ENCODE results near the gene PGLYRP3. TPM values are rescaled to one million over a fixed set of nuclear protein-coding genes. Genes with fewer than 3 reads are reported as not detected.

Gene PGLYRP3
- total and polyA plus RNA-seq, 2 experiments from 2014 or later, result not detected

DNA sequence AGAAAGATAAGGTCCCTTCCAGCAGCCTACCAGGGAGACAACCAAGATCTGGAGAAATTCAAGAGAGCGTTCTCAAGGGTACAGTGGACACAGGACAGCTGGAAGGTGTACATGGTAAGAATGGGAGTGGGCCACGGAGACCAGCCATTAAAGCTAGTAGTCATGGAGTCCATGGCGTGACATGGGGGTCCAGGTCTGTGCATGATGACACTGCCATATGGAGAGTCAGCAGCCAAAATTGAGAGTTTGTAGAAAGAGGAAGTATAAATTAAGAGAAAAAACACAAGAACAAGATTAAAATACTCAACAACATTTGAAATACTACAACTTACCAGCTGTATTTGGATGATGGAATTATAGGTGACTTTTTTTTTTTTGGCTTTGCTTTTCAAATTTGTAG is 61.2 kb downstream of the PGLYRP3 start:
- H4K20me1 ChIP-seq (ENCODE audit: insufficient read depth, poor library complexity, severe bottlenecking), result no peaks in the 10 kb centered on the region
- H3K36me3 ChIP-seq (replicated peaks; ENCODE audit: insufficient read depth, low read depth), result no peaks in the 10 kb centered on the region
- no peak overlapping the region for H2AFZ ChIP-seq
- no peaks in the 10 kb centered on the region for H3K79me2 ChIP-seq
- no peaks in the 10 kb centered on the region for H3K27me3 ChIP-seq
- WGBS (ENCODE audit: low lambda C conversion rate, missing lambda C conversion rate), result 71% methylated on average over 3 of the region's 3 CpGs
- DNase-seq (ENCODE audit: low spot score), result no peak
- no peaks in the 10 kb centered on the region for H3K9me2 ChIP-seq (replicated peaks; ENCODE audit: insufficient read depth)
- H3K9me3 ChIP-seq (ENCODE audit: low read depth), result no peaks in the 10 kb centered on the region
- no peak overlapping the region for H3K4me2 ChIP-seq
- H3K27ac ChIP-seq, result no peak overlapping the region
- TF ChIP-seq EZH2phosphoT487 (IDR thresholded peaks at IDR 0.05; ENCODE audit: low read depth, severe bottlenecking, unreplicated experiment), result no peak
- TF ChIP-seq, protein P1, sequence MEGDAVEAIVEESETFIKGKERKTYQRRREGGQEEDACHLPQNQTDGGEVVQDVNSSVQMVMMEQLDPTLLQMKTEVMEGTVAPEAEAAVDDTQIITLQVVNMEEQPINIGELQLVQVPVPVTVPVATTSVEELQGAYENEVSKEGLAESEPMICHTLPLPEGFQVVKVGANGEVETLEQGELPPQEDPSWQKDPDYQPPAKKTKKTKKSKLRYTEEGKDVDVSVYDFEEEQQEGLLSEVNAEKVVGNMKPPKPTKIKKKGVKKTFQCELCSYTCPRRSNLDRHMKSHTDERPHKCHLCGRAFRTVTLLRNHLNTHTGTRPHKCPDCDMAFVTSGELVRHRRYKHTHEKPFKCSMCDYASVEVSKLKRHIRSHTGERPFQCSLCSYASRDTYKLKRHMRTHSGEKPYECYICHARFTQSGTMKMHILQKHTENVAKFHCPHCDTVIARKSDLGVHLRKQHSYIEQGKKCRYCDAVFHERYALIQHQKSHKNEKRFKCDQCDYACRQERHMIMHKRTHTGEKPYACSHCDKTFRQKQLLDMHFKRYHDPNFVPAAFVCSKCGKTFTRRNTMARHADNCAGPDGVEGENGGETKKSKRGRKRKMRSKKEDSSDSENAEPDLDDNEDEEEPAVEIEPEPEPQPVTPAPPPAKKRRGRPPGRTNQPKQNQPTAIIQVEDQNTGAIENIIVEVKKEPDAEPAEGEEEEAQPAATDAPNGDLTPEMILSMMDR (IDR thresholded peaks at IDR 0.05; ENCODE audit: poor library complexity), result no peak
- TF ChIP-seq EZH2 (IDR thresholded peaks at IDR 0.05; ENCODE audit: borderline replicate concordance), result no peak
- no peaks in the 10 kb centered on the region for H3K4me1 ChIP-seq (ENCODE audit: insufficient read depth)
- no peak overlapping the region for H3K4me3 ChIP-seq

DNA sequence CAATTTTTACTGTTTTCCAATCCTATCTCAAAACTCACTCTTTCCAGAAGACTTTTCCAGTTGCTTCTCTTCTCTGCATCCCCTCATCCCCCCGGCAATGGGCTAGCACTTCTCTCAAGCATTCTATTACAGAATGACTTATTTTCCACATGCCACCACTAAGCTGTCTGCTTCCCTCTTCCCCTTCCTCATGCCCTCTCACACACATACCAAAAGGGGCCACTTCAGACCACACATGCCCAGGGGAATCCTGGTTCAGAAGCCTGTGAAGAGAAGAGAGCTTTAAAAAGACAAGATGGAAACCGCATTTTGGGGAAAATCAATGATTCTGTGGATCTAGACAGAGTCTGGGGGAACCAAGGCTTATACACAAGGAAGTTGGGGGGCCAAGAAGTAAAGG is 61.7 kb downstream of the PGLYRP3 start:
- TF ChIP-seq EZH2phosphoT487 (IDR thresholded peaks at IDR 0.05; ENCODE audit: low read depth, severe bottlenecking, unreplicated experiment), result no peak
- no peaks in the 10 kb centered on the region for H3K4me1 ChIP-seq (ENCODE audit: insufficient read depth)
- no peak overlapping the region for H3K4me3 ChIP-seq
- no peaks in the 10 kb centered on the region for H3K79me2 ChIP-seq
- no peak overlapping the region for H3K27ac ChIP-seq
- 58% methylated on average over 2 of the region's 2 CpGs for WGBS (ENCODE audit: low lambda C conversion rate, missing lambda C conversion rate)
- no peaks in the 10 kb centered on the region for H3K9me2 ChIP-seq (replicated peaks; ENCODE audit: insufficient read depth)
- H3K36me3 ChIP-seq (replicated peaks; ENCODE audit: insufficient read depth, low read depth), result no peaks in the 10 kb centered on the region
- no peak for DNase-seq (ENCODE audit: low spot score)
- H3K4me2 ChIP-seq, result no peak overlapping the region
- H3K27me3 ChIP-seq, result no peaks in the 10 kb centered on the region
- H4K20me1 ChIP-seq (ENCODE audit: insufficient read depth, poor library complexity, severe bottlenecking), result no peaks in the 10 kb centered on the region
- no peak overlapping the region for H2AFZ ChIP-seq
- no peaks in the 10 kb centered on the region for H3K9me3 ChIP-seq (ENCODE audit: low read depth)

DNA sequence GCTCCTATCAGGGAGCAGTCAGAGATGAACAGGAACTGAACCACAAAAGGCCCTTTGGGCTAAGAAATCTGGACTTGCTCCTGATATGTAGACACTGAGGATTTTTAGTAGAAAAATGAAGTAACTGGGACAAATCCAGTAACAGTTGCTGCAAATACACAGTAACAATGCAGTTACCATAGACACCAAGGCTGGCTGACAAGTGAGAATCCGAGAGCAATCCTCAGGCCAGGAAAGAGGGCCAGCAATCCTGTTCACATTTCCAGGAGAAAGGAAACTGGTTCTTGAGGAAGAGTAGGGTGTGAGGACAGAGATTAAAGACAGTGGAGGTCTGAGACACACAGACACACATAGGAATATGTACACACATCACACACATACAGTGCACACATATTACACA is 62.6 kb downstream of the PGLYRP3 start:
- Histone ChIP-seq H3K27ac (no peak overlapping the region), H3K4me1 (ENCODE audit: insufficient read depth) (no peaks in the 10 kb centered on the region), H3K9me2 (replicated peaks; ENCODE audit: insufficient read depth) (no peaks in the 10 kb centered on the region), H3K4me3 (no peak overlapping the region), H2AFZ (no peak overlapping the region), H3K79me2 (no peaks in the 10 kb centered on the region), H3K27me3 (no peaks in the 10 kb centered on the region), H3K36me3 (replicated peaks; ENCODE audit: insufficient read depth, low read depth) (no peaks in the 10 kb centered on the region), H4K20me1 (ENCODE audit: insufficient read depth, poor library complexity, severe bottlenecking) (no peaks in the 10 kb centered on the region), H3K4me2 (no peak overlapping the region), H3K9me3 (ENCODE audit: low read depth) (no peaks in the 10 kb centered on the region)
- no peak for DNase-seq (ENCODE audit: low spot score)
- TF ChIP-seq EZH2phosphoT487 (IDR thresholded peaks at IDR 0.05; ENCODE audit: low read depth, severe bottlenecking, unreplicated experiment) (no peak), EZH2 (IDR thresholded peaks at IDR 0.05; ENCODE audit: borderline replicate concordance) (no peak)
- TF ChIP-seq, protein P1 (IDR thresholded peaks at IDR 0.05; ENCODE audit: poor library complexity), result no peak
- WGBS (ENCODE audit: low lambda C conversion rate, missing lambda C conversion rate), result 33% methylated on average over 1 of the region's 1 CpG

DNA sequence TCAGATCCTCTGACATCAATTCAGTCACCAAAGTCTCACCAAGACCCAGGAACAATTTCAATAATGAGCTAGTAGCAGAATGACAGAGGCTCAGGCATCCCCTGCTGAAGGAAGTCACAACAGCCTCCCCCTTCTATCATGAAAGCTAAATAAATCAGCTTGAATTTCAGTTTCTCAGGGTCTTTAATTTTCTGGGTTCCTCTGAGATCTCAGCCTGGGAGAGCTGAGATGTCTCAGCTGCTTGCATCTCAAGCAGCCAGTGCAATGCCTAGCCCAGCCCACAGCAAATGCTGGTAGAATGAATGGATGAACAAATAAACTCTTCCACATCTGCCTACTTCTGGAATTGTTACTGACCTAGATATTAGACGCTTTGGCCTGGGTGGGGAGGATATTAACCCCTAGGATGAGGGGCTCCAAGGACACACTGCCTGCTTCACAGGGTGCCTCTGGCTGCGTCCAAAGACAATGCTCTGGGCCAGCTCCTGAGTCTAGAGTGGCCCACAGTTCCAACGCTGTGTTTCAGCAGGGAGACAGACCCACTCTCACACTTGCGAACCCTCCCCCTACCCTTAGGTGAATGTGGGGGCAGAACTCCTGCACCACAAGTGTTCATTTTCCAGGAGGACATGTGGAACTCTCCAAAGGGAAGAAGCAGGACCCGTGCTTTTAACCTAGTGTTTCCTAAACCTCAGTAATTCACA is 64.4 kb downstream of the PGLYRP3 start:
- no peak overlapping the region for H3K4me3 ChIP-seq
- DNase-seq (ENCODE audit: low spot score), result no peak
- H3K79me2 ChIP-seq, result no peaks in the 10 kb centered on the region
- H3K27me3 ChIP-seq, result no peaks in the 10 kb centered on the region
- no peak overlapping the region for H3K27ac ChIP-seq
- H3K4me1 ChIP-seq (ENCODE audit: insufficient read depth), result no peaks in the 10 kb centered on the region
- no peak overlapping the region for H2AFZ ChIP-seq
- 64% methylated on average over 5 of the region's 5 CpGs for WGBS (ENCODE audit: low lambda C conversion rate, missing lambda C conversion rate)
- no peak overlapping the region for H3K4me2 ChIP-seq
- no peaks in the 10 kb centered on the region for H3K36me3 ChIP-seq (replicated peaks; ENCODE audit: insufficient read depth, low read depth)
- H3K9me3 ChIP-seq (ENCODE audit: low read depth), result no peaks in the 10 kb centered on the region
- no peaks in the 10 kb centered on the region for H4K20me1 ChIP-seq (ENCODE audit: insufficient read depth, poor library complexity, severe bottlenecking)
- TF ChIP-seq, protein P1 (IDR thresholded peaks at IDR 0.05; ENCODE audit: poor library complexity), result no peak
- no peak for TF ChIP-seq EZH2phosphoT487 (IDR thresholded peaks at IDR 0.05; ENCODE audit: low read depth, severe bottlenecking, unreplicated experiment)
- no peak for TF ChIP-seq EZH2 (IDR thresholded peaks at IDR 0.05; ENCODE audit: borderline replicate concordance)
- no peaks in the 10 kb centered on the region for H3K9me2 ChIP-seq (replicated peaks; ENCODE audit: insufficient read depth)
